GM12878 (cell line): ENCODE measurements around the gene FAM114A1. TPM values are rescaled to one million over a fixed set of nuclear protein-coding genes. Genes with fewer than 3 reads are reported as not detected.
A peak's percentile ranks its signal among the peaks of the same experiment; 100 is the strongest.

ENCODE experiments used
- ATAC-seq: fragments of 200-7000 bp; cut with Tn5 transposase; 3 replicates; pipeline ENCODE4 v1.9.1; 2020; ENCODE audit warnings: mild to moderate bottlenecking, moderate library complexity
- BruUV-seq: library from RNA; stranded (reverse); fragments of 400-500 nt; replicated peaks from 2 replicates; lab custom pipeline; 2021; lab: Mats Ljungman, UMichigan
- CTCF ChIA-PET: fragments of 300-600 bp; sonication (Branson Sonifier 250); formaldehyde crosslinking; extraction: SDS; loops from one replicate; lab custom pipeline; 2021; ENCODE audit warnings: inconsistent platforms; lab: Yijun Ruan, JAX
- POLR2A ChIA-PET: fragments of 350-600 bp; formaldehyde crosslinking; extraction: SDS; loops from one replicate; lab custom pipeline; 2021; ENCODE audit warnings: inconsistent platforms; lab: Charles Lee
- RAD21 ChIA-PET: fragments of 300-600 bp; sonication (Branson Sonifier 250); formaldehyde crosslinking; loops from one replicate; lab custom pipeline; 2023; ENCODE audit warnings: antibody characterized with exemption; ENCODE audit not compliant: unreplicated experiment; lab: Charles Lee
- SMC1A ChIA-PET: fragments of 300-600 bp; sonication (Branson Sonifier 250); formaldehyde crosslinking; loops from one replicate; lab custom pipeline; 2023; ENCODE audit not compliant: unreplicated experiment, uncharacterized antibody; lab: Charles Lee
- DNase-seq: peaks from one replicate; pipeline ENCODE4 v3.0.0-alpha.2; 2011; ENCODE audit warnings: low read depth, low spot score
- FAIRE-seq: peaks from 3 replicates; lab custom pipeline; 2011; peaks lifted over from hg19 to GRCh38; lab: Jason Lieb, UNC
- H2AFZ ChIP-seq: 2 replicates; pipeline ENCODE4 v1.6.0; 2011; ENCODE audit warnings: low read depth, low read length, control low read depth; ENCODE audit not compliant: control insufficient read depth
- H3K27ac ChIP-seq: 2 replicates; pipeline ENCODE4 v1.5.1; 2011; ENCODE audit warnings: control low read depth; ENCODE audit not compliant: control insufficient read depth, insufficient read depth
- H3K27me3 ChIP-seq, 2 experiments: replicated peaks in 1 of 2; 2 replicates each; pipeline versions ENCODE4 v1.6.0 to v1.6.1; 2011; ENCODE audit warnings: low read length in 1 of 2; ENCODE audit not compliant: control insufficient read depth in 2 of 2, insufficient read depth in 2 of 2
- H3K36me3 ChIP-seq, 2 experiments: 2 replicates each; pipeline ENCODE4 v1.5.1; 2011; ENCODE audit warnings: low read length in 1 of 2; ENCODE audit not compliant: control insufficient read depth in 2 of 2, insufficient read depth in 2 of 2
- H3K4me1 ChIP-seq: 2 replicates; pipeline ENCODE4 v1.6.1; 2011; ENCODE audit warnings: mild to moderate bottlenecking, low read length, moderate library complexity, mixed read lengths; ENCODE audit not compliant: control insufficient read depth, insufficient read depth
- H3K4me2 ChIP-seq: 2 replicates; pipeline ENCODE4 v1.6.0; 2011; ENCODE audit warnings: control low read depth; ENCODE audit not compliant: control insufficient read depth, insufficient read depth
- H3K4me3 ChIP-seq: fragments of 200-600 bp; sonication (generic); 2 replicates; pipeline ENCODE4 v1.5.1; 2016
- H3K79me2 ChIP-seq: 2 replicates; pipeline ENCODE4 v1.6.0; 2011; ENCODE audit warnings: low read length; ENCODE audit not compliant: control insufficient read depth, insufficient read depth
- H3K9ac ChIP-seq: 2 replicates; pipeline ENCODE4 v1.8.0; 2011; ENCODE audit warnings: low read length, control low read depth, mixed read lengths; ENCODE audit not compliant: control insufficient read depth, insufficient read depth
- H3K9me3 ChIP-seq: replicated peaks from 3 replicates; pipeline ENCODE4 v1.5.1; 2011; ENCODE audit warnings: mild to moderate bottlenecking, low read length; ENCODE audit not compliant: control insufficient read depth, insufficient read depth
- H4K20me1 ChIP-seq: 2 replicates; pipeline ENCODE4 v1.6.0; 2011; ENCODE audit not compliant: control insufficient read depth, insufficient read depth
- BRCA1 ChIP-seq: IDR thresholded peaks from 2 replicates; pipeline ENCODE4 v1.6.1; 2011; ENCODE audit warnings: low read depth, low read length, improper control_type of control experiment
- CEBPB ChIP-seq, 2 experiments: fragments of 150-350 bp in 1 of 2; IDR thresholded peaks; 2 replicates each; pipeline ENCODE4 v1.6.1; 2012 to 2014; ENCODE audit warnings: low read depth in 2 of 2, low read length in 2 of 2, borderline replicate concordance in 1 of 2, inconsistent platforms in 1 of 2
- CHD2 ChIP-seq: IDR thresholded peaks from 2 replicates; pipeline ENCODE4 v1.6.1; 2011; ENCODE audit warnings: low read depth, low read length, improper control_type of control experiment, borderline replicate concordance
- FOXK2 ChIP-seq: fragments of 450-650 bp; IDR thresholded peaks from 2 replicates; pipeline ENCODE4 v1.6.1; 2017; ENCODE audit warnings: mild to moderate bottlenecking, moderate library complexity
- GATAD2B ChIP-seq: fragments of 450-650 bp; conservative IDR thresholded peaks from 2 replicates; pipeline ENCODE4 v1.6.1; 2017; ENCODE audit warnings: low read depth, mild to moderate bottlenecking, moderate library complexity
- IKZF2 ChIP-seq, 2 experiments: fragments of 450-650 bp; IDR thresholded peaks; 2 replicates each; pipeline ENCODE4 v1.6.1; 2017; ENCODE audit warnings: mild to moderate bottlenecking in 2 of 2, moderate library complexity in 2 of 2
- IRF4 ChIP-seq: IDR thresholded peaks from 2 replicates; pipeline ENCODE4 v1.6.1; 2011; ENCODE audit warnings: low read depth, low read length
- KAT2A ChIP-seq: conservative IDR thresholded peaks from 2 replicates; pipeline ENCODE4 v1.6.1; 2011; ENCODE audit warnings: low read depth, low read length; ENCODE audit not compliant: control insufficient read depth
- MEF2B ChIP-seq: fragments of 450-650 bp; IDR thresholded peaks from 2 replicates; pipeline ENCODE4 v1.6.1; 2018; ENCODE audit warnings: mild to moderate bottlenecking, moderate library complexity; ENCODE audit not compliant: partially characterized antibody, poor library complexity, severe bottlenecking
- NFYA ChIP-seq: IDR thresholded peaks from 2 replicates; pipeline ENCODE4 v1.6.1; 2011; ENCODE audit warnings: low read depth, mild to moderate bottlenecking, low read length, improper control_type of control experiment, borderline replicate concordance
- PRDM15 ChIP-seq: fragments of 450-650 bp; formaldehyde crosslinking; IDR thresholded peaks from 2 replicates; pipeline ENCODE4 v1.4.0; 2020; ENCODE audit warnings: mild to moderate bottlenecking, moderate library complexity
- RELB ChIP-seq: fragments of 450-650 bp; IDR thresholded peaks from 2 replicates; pipeline ENCODE4 v1.6.1; 2017; ENCODE audit warnings: low read depth, mild to moderate bottlenecking, moderate library complexity
- SIN3A ChIP-seq: IDR thresholded peaks from 2 replicates; pipeline ENCODE4 v1.6.1; 2012; ENCODE audit warnings: low read depth, low read length, improper control_type of control experiment
- SMC3 ChIP-seq: IDR thresholded peaks from 2 replicates; pipeline ENCODE4 v1.6.1; 2011; ENCODE audit warnings: low read length, improper control_type of control experiment, borderline replicate concordance
- SUZ12 ChIP-seq: fragments of 200-600 bp; sonication (generic); IDR thresholded peaks from one replicate; pipeline ENCODE4 v1.6.1; 2018; ENCODE audit warnings: antibody characterized with exemption, mild to moderate bottlenecking; ENCODE audit not compliant: unreplicated experiment
- TAF1 ChIP-seq: IDR thresholded peaks from 2 replicates; pipeline ENCODE4 v1.6.1; 2011; ENCODE audit warnings: mild to moderate bottlenecking, low read depth, low read length, borderline replicate concordance
- TARDBP ChIP-seq: IDR thresholded peaks from 2 replicates; pipeline ENCODE4 v1.6.1; 2016; ENCODE audit warnings: borderline replicate concordance
- TCF12 ChIP-seq: IDR thresholded peaks from 2 replicates; pipeline ENCODE4 v1.6.1; 2011; ENCODE audit warnings: low read depth, mild to moderate bottlenecking, low read length
- ZBED1 ChIP-seq: IDR thresholded peaks from 2 replicates; pipeline ENCODE4 v1.6.1; 2016; ENCODE audit warnings: borderline replicate concordance
- ZNF207 ChIP-seq: fragments of 450-650 bp; IDR thresholded peaks from 2 replicates; pipeline ENCODE4 v1.6.1; 2014; ENCODE audit warnings: antibody characterized with exemption, mild to moderate bottlenecking, borderline replicate concordance
- WGBS: methylation state at CpG from one replicate; pipeline ENCODE4 v1.1.6; 2016; ENCODE audit warnings: low lambda C conversion rate; ENCODE audit not compliant: insufficient replicate concordance, insufficient coverage; ENCODE audit errors: missing lambda C conversion rate; 5-methylcytosine and 5-hydroxymethylcytosine counted together
- in situ Hi-C: fragments of 300-500 bp; cut with MboI; formaldehyde crosslinking; loops from 9 replicates; pipeline ENCODE4 v1.14.3; 2018; ENCODE audit warnings: mixed read lengths
- intact Hi-C: fragments of 100-400 bp; cut with micrococcal nuclease; formaldehyde crosslinking; loops from one replicate; pipeline ENCODE4 v1.14.2; 2022; ENCODE audit not compliant: unreplicated experiment
- polyA plus RNA-seq, 11 experiments: library from polyadenylated mRNA; depleted of rRNA in 4 of 11; unstranded in 6 of 11; stranded (reverse) in 5 of 11; fragments of >200 nt; fragmentation: Nextera tagmentation in 4 of 11; fragmentation: Illumina TruSeq in 1 of 11; extraction: Ambion mirVana in 4 of 11; extraction: Trizol in 1 of 11; gene quantifications; 1 replicate in 1 of 11; 2 replicates in 10 of 11; pipeline versions ENCODE4 v1.2.1 to v1.2.3, GENCODE V29; 2011 to 2016; ENCODE audit warnings: inconsistent platforms in 2 of 11, missing spikeins in 2 of 11, low read depth in 1 of 11
- total RNA-seq, 4 experiments: library from RNA; depleted of rRNA in 3 of 4; stranded (reverse); fragments of >200 nt in 3 of 4; fragmentation: Illumina TruSeq in 1 of 4; extraction: Trizol in 1 of 4; gene quantifications; 2 replicates each; pipeline versions ENCODE4 v1.2.1 to v1.2.3, GENCODE V29; 2013 to 2021

Gene FAM114A1
- total and polyA plus RNA-seq, 10 of the 15 experiments (the other 5 are each of a cell fraction or from before 2014, with no cell fraction given): 1.3 to 6.2 (median 3.9) TPM

- peak; percentile 41 for DNase-seq
- H3K4me3 ChIP-seq: no peak overlapping the region
- H3K36me3 ChIP-seq: no peaks in the 10 kb centered on the region
- H2AFZ ChIP-seq: no peak overlapping the region
- ChIA-PET RAD21 (interaction anchor here (0.8 to 4.0 kb wide), 19 partner anchors 24 to 682 kb away, joined by 3 to 105 read pairs (median 5); partner anchors contain the start of genes TLR1 and TLR10), SMC1A (interaction anchor here (0.6 to 4.3 kb wide), 32 partner anchors 10 to 682 kb away, joined by 3 to 136 read pairs (median 5); partner anchors contain the start of genes TLR1 and TLR10), CTCF (interaction anchor here (0.5 to 5.5 kb wide), 57 partner anchors 9 to 732 kb away, joined by 3 to 172 read pairs (median 6); partner anchors contain the start of genes TLR1 and TLR10), POLR2A (interaction anchor here (0.9 to 3.6 kb wide), 7 partner anchors 24 to 100 kb away, joined by 3 to 20 read pairs (median 4); partner anchors contain the start of gene TLR10)
- in situ Hi-C loops (loop anchor here (10.0 to 25.0 kb wide), 3 partner anchors 549 to 796 kb away; no protein-coding TSS in a partner anchor), intact Hi-C loops (loop anchor here (2.0 kb wide), 1 partner anchor 28 kb away; no protein-coding TSS in a partner anchor)
- H4K20me1 ChIP-seq: no peaks in the 10 kb centered on the region
- peaks cover 14% of the 10 kb centered on the region for H3K4me1 ChIP-seq
- FAIRE-seq: peak; percentile 86
- BruUV-seq: no TSS peak
- no peak overlapping the region for H3K27ac ChIP-seq
- no peak overlapping the region for H3K9ac ChIP-seq
- peak; percentile 65 for ATAC-seq
- WGBS: 22% methylated on average over 5 of the region's 5 CpGs
- H3K27me3 ChIP-seq: no peaks in the 10 kb centered on the region
- no peaks in the 10 kb centered on the region for H3K9me3 ChIP-seq
- H3K79me2 ChIP-seq: peaks cover 4% of the 10 kb centered on the region
- no peak overlapping the region for H3K4me2 ChIP-seq
- TF ChIP-seq TARDBP (no peak), IKZF2 (IDR thresholded peaks at IDR 0.05) (no peak), PRDM15 (CRISPR knock-in tag) (no peak), CEBPB (IDR thresholded peaks at IDR 0.05; ENCODE audit: borderline replicate concordance in 1 of 2, low read depth in 2 of 2, low read length in 2 of 2) (no peak), CHD2 (no peak), TAF1 (no peak), GATAD2B (no peak), SMC3 (peak; percentile 70), SIN3A (no peak), RELB (no peak), SUZ12 (no peak), NFYA (no peak), ZNF207 (no peak), TCF12 (0 out of 2 replicates have a peak, but pooled peaks have one; percentile 12), IRF4 (no peak), FOXK2 (no peak), BRCA1 (no peak), MEF2B (no peak), ZBED1 (no peak), KAT2A (no peak)
Observed at GRCh38 chr4:38860788-38861424, 6.7 kb upstream of the FAM114A1 start.
